HG03520 (cell line): ENCODE measurements around the gene BNC2.

Experiments
- ATAC-seq: cut with Tn5 transposase; IDR thresholded peaks from one replicate; pipeline ENCODE4 v1.9.1; 2021; ENCODE audit warnings: mild to moderate bottlenecking, moderate library complexity; ENCODE audit not compliant: unreplicated experiment

Gene BNC2

GRCh38 chr9:16640649-16641048, 229.8 kb downstream of the BNC2 start:
- ATAC-seq, result no peak

GRCh38 chr9:16639644-16640043, 230.8 kb downstream of the BNC2 start:
- no peak for ATAC-seq

DNA sequence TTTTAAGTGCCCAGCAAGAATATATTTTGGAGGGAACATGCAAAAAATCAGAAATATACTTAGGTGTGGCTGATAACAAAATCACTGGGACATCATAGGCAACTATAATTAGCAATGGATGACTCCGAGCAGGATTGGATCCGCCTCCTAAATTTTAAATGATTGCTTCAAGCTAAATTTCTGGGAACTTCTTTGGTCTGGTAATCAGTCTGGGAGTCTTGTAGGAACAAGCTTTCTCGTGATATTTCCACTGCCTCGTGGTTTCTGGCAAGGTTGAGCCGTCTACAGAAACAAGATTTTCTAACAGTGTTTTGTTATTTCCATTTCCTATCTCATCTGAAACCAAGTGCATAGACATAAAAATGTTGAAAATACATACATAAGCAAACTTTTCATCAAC, 232.6 kb downstream of the BNC2 start:
- ATAC-seq, result no peak

- ATAC-seq, result no peak
Measured at GRCh38 chr9:16637218-16637617, 233.3 kb downstream of the BNC2 start.

- ATAC-seq, result no peak
Measured at GRCh38 chr9:16633794-16634193, 236.7 kb downstream of the BNC2 start.

GRCh38 chr9:16628413-16628812, 242.1 kb downstream of the BNC2 start:
- ATAC-seq, result no peak

DNA sequence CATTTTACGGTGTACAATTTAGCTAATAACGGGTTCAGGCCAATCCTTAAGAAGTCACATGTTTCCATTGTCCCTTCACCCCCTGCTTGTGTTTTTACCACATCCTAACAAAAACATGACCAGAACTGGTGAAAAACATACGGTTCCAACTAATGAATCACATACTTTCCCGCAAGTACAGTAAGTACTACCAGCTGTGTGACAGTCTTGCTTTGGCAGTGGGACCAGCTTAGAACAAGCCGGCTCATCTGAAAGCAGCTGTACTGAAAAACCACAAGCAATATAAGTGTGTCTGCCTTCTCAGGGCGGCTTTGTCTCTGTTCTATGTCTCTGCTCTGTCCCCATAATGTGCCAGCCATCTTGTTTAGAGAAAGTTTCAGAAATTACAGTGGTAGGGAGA, 242.5 kb downstream of the BNC2 start:
- ATAC-seq, result no peak

GRCh38 chr9:16627521-16627920, 242.9 kb downstream of the BNC2 start:
- ATAC-seq, result no peak

DNA sequence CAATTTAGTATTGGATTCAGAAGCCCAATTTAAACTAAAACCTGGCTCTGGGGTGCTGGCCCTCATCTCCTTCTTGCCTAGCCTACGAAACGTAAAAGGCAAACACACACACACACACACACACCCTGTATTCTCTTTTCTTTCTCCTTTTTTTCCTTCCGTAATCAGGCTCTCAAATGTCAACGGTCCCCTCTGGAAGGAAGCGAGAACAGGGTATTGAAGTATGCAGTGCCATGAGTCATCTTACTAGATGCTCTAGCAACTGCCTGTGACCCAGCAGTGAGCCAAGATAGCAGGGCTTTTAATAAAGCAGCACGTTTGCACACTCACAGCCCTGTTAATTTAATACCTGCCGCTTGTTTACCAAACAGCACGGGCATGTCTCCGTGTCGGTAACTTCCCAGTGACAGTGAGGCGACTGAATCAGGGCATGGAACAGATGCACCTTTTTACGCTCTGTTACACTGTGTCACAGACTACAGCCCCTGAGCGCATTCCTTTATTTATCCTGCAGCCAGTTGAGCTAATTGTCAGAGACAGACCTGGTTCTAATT, 243.8 kb downstream of the BNC2 start:
- ATAC-seq, result no peak

- ATAC-seq, result no peak
Measured at GRCh38 chr9:16625811-16626210, 244.7 kb downstream of the BNC2 start.

GRCh38 chr9:16625161-16625631, 245.3 kb downstream of the BNC2 start:
- no peak for ATAC-seq

DNA sequence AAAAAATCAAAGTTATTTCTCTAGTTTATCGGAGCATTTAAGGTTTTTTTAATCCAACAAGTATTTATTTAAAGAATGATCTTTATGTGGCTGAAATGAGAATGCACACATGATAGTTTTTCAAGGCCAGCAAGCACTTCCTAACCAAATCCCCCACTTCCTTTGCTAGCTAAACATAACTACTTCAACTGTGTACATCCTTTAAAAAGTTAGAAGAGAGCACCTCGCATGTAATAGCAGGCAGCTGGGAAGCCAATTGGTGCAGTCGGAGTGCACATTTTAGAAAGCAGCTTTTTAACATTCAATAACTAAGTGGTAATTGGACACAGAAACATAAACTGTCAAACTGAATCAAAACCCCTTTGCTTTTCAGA, 245.7 kb downstream of the BNC2 start:
- ATAC-seq, result no peak

DNA sequence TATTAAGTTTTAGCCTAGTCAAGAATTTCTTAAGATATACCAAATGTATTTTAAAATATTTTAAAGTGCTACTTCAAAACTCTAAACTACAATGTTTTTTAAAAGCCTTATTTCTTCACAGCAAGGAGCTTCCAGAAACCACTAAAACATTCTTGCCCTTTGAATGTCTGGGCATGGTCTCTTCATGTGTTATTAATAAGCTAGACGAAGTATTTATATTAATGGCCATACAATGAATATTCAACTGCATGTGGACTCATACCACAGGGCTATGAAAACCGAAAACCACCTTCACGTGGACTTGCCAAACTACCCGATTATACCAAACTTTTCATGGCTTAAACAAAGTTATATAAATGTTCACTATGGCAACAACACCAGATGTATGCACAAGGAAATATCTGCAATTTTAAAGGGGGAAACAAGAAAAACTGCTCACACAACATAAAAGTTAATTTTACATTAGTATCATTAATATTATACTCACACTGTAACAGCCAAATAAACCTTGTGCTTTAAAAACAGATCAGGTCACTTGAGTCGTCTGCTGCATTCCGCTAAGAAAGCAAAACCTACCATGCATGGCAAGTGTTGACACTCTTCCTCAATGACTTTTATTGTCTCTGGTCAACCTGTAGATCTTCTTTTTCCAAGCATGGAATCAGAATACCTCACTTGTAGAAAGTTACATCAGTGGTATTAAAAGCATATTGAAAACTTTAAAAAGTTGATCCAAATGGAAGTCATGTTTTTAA, 246.3 kb downstream of the BNC2 start:
- ATAC-seq, result no peak

- no peak for ATAC-seq
Measured at GRCh38 chr9:16622541-16622940, 247.9 kb downstream of the BNC2 start.

- no peak for ATAC-seq
Measured at GRCh38 chr9:16619914-16620520, 250.5 kb downstream of the BNC2 start.

- ATAC-seq, result no peak
Measured at GRCh38 chr9:16619402-16619801, 251.1 kb downstream of the BNC2 start.

DNA sequence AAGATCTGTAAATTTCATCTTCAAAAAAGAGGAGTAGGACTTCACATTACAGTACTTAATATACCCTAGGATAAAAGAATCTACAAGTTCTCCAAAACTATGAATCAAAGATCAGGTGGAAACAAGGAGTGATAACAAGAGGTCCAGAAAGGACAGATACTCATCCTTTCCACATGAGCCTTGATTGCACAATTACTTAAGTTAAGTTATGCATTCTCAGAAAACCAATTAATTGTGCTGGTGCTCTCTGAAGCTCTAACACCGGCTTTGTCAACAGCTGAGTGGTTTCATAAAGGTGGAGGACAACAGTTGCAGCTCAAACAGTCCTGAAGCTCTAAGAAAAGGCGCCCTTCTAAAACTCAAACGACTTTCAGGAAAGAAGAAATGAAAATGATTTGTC, 251.9 kb downstream of the BNC2 start:
- ATAC-seq, result no peak

DNA sequence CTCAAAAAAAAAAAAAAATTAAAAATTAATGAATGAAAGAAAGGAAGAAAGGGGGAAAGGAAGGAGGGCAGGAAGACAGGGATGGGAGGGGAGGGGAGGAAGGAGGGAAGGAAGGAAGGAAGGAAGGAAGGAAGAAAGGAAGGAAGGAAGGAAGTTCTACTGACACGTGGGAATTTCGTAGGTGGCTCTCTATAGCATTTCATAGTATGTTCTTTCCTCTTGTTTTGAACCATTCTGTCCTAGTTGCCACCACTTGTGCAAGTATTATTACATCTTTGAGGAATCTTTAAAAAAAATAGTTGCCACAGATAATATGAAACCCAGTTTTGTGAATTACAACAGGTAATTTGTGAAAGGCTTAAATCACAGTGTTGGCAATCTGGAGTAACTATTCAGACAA, 253.8 kb downstream of the BNC2 start:
- ATAC-seq, result no peak

DNA sequence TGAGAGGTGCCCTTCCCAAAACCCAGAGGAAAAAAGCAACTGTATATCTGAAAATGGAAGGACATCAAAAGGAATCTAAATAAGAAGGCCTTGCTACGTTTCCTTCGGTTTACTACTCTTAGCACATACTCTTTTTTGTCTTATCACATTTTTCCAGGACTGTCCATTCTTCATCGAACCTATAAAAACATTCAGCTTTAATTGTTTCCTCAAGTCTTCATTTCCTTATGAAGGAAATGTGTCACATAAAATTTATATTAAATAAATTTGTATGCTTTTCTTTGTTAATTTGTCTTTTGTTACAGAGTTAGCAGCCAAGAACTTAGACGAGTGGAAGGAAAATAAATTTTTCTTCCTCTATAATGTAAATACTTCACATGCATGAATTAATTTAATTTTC, 255.0 kb downstream of the BNC2 start:
- ATAC-seq, result no peak

GRCh38 chr9:16613605-16614004, 256.9 kb downstream of the BNC2 start:
- no peak for ATAC-seq

GRCh38 chr9:16613051-16613450, 257.4 kb downstream of the BNC2 start:
- ATAC-seq, result no peak

DNA sequence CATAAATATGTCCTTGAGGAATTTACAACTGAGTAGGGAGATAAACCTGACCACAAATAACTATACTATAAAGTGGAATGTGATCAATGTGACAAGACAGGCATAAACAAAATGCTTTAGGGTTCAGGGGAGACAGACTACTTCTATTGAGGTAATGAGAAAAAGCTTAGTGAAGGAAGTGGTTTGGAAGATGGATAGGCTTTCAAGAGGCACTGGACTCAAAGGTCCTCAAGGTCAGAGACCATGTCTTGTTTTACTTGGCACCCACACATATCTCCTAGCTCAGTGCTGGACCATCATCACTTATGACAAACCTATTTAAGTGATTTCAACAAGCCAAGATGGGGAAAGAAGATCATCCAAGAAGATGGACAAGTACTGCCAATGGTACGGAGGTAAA, 257.8 kb downstream of the BNC2 start:
- no peak for ATAC-seq
